ENCODE data around the gene PPP1R1B.

DNA sequence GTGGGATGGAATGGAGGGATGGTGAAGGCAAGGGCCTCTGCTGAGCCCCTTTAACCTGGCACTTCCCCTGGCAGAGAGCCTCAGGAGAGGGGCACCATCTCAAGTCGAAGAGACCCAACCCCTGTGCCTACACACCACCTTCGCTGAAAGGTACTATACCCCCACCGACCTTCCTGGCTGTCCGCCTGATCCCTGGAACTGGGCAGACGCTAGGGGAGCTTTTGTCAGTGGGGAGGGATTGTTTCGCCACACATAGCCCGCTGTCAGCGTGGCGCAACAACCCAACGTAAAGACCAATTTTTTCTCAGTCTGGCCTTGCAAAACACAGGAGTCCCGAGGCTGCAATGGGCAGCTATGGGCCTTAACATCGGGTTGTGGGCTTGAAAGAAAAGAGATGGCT is 3.1 kb downstream of the PPP1R1B start:
- TF ChIP-seq, protein P1, sequence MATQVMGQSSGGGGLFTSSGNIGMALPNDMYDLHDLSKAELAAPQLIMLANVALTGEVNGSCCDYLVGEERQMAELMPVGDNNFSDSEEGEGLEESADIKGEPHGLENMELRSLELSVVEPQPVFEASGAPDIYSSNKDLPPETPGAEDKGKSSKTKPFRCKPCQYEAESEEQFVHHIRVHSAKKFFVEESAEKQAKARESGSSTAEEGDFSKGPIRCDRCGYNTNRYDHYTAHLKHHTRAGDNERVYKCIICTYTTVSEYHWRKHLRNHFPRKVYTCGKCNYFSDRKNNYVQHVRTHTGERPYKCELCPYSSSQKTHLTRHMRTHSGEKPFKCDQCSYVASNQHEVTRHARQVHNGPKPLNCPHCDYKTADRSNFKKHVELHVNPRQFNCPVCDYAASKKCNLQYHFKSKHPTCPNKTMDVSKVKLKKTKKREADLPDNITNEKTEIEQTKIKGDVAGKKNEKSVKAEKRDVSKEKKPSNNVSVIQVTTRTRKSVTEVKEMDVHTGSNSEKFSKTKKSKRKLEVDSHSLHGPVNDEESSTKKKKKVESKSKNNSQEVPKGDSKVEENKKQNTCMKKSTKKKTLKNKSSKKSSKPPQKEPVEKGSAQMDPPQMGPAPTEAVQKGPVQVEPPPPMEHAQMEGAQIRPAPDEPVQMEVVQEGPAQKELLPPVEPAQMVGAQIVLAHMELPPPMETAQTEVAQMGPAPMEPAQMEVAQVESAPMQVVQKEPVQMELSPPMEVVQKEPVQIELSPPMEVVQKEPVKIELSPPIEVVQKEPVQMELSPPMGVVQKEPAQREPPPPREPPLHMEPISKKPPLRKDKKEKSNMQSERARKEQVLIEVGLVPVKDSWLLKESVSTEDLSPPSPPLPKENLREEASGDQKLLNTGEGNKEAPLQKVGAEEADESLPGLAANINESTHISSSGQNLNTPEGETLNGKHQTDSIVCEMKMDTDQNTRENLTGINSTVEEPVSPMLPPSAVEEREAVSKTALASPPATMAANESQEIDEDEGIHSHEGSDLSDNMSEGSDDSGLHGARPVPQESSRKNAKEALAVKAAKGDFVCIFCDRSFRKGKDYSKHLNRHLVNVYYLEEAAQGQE (IDR thresholded peaks at IDR 0.05; ENCODE audit: low read depth): no peak
- TF ChIP-seq YY1 (IDR thresholded peaks at IDR 0.05; ENCODE audit: low read depth) (no peak), EP300 (IDR thresholded peaks at IDR 0.05; ENCODE audit: borderline replicate concordance) (no peak), EGR1 (IDR thresholded peaks at IDR 0.05) (no peak), ZBTB7A (IDR thresholded peaks at IDR 0.05; ENCODE audit: low read depth) (no peak), CREB1 (IDR thresholded peaks at IDR 0.05; ENCODE audit: low read depth) (no peak), TAF1 (IDR thresholded peaks at IDR 0.05; ENCODE audit: low read depth) (no peak), NFIC (IDR thresholded peaks at IDR 0.05) (no peak), RAD21 (IDR thresholded peaks at IDR 0.05; ENCODE audit: low read depth) (no peak), FOXM1 (IDR thresholded peaks at IDR 0.05; ENCODE audit: borderline replicate concordance, low read depth) (no peak), CEBPB (IDR thresholded peaks at IDR 0.05) (no peak), TCF12 (IDR thresholded peaks at IDR 0.05; ENCODE audit: low read depth) (no peak)
- TF ChIP-seq, protein P2, sequence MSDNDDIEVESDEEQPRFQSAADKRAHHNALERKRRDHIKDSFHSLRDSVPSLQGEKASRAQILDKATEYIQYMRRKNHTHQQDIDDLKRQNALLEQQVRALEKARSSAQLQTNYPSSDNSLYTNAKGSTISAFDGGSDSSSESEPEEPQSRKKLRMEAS (IDR thresholded peaks at IDR 0.05): no peak
- TF ChIP-seq, protein P3, sequence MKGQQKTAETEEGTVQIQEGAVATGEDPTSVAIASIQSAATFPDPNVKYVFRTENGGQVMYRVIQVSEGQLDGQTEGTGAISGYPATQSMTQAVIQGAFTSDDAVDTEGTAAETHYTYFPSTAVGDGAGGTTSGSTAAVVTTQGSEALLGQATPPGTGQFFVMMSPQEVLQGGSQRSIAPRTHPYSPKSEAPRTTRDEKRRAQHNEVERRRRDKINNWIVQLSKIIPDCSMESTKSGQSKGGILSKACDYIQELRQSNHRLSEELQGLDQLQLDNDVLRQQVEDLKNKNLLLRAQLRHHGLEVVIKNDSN (IDR thresholded peaks at IDR 0.05): no peak

Measured in Ishikawa (cell line).